CD4-positive, alpha-beta T cell treated with Interleukin-2 at 100 ng/mL for 4 hours (primary cell): ENCODE measurements around the gene GJC3.
"Not testable (repeated sequence)": the region's sequence is repeated elsewhere in the genome, so short reads cannot be mapped to it uniquely, and the experiment has no call there.

Experiments used
- DNase-seq: peaks from one replicate; pipeline ENCODE4 v3.0.0-alpha.2; 2020; ENCODE audit warnings: low spot score

GJC3 gene

GRCh38 chr7:99928994-99929729 is at the start of gene GJC3:
Gene GJC3, minus strand, starts transcription at chr7:99929620. Its CDS starts 0 bp downstream, at chr7:99929620.
- peak; percentile 32 for DNase-seq

GRCh38 chr7:99976626-99977025 is 47.2 kb upstream of the GJC3 start:
- DNase-seq: no peak

- no peak for DNase-seq
Measured at GRCh38 chr7:99975782-99976521, 46.5 kb upstream of the GJC3 start, which contains the start of gene AZGP1. Gene AZGP1, minus strand, starts transcription at chr7:99976031. Its CDS starts 11 bp downstream, at chr7:99976020.

- no peak for DNase-seq
Measured at GRCh38 chr7:99974681-99975080, 45.3 kb upstream of the GJC3 start.

- DNase-seq: not testable (repeated sequence)
Measured at GRCh38 chr7:99973817-99974216, 44.4 kb upstream of the GJC3 start.

- DNase-seq: no peak
Measured at GRCh38 chr7:99971242-99971641, 41.8 kb upstream of the GJC3 start.

- not testable (repeated sequence) for DNase-seq
Measured at GRCh38 chr7:99969813-99970212, 40.4 kb upstream of the GJC3 start.

GRCh38 chr7:99969298-99969697 is 39.9 kb upstream of the GJC3 start:
- DNase-seq: no peak

- DNase-seq: no peak
Measured at GRCh38 chr7:99958564-99959227, 29.3 kb upstream of the GJC3 start.

- no peak for DNase-seq
Measured at GRCh38 chr7:99955247-99955646, 25.8 kb upstream of the GJC3 start.

GRCh38 chr7:99954643-99955042 is 25.2 kb upstream of the GJC3 start:
- not testable (repeated sequence) for DNase-seq

GRCh38 chr7:99953649-99954048 is 24.2 kb upstream of the GJC3 start:
- no peak for DNase-seq

- not testable (repeated sequence) for DNase-seq
Measured at GRCh38 chr7:99952649-99953048, 23.2 kb upstream of the GJC3 start.

GRCh38 chr7:99950819-99951218 is 21.4 kb upstream of the GJC3 start:
- DNase-seq: not testable (repeated sequence)

GRCh38 chr7:99949645-99950228 is 20.3 kb upstream of the GJC3 start:
- peak; percentile 3 for DNase-seq

- no peak for DNase-seq
Measured at GRCh38 chr7:99947608-99948007, 18.2 kb upstream of the GJC3 start.

- no peak for DNase-seq
Measured at GRCh38 chr7:99944497-99945070, 15.2 kb upstream of the GJC3 start.

GRCh38 chr7:99943641-99944496 is 14.4 kb upstream of the GJC3 start:
- DNase-seq: no peak

GRCh38 chr7:99938296-99938695 is 8.9 kb upstream of the GJC3 start:
- DNase-seq: no peak

GRCh38 chr7:99935009-99935408 is 5.6 kb upstream of the GJC3 start:
- not testable (repeated sequence) for DNase-seq

GRCh38 chr7:99930376-99930775 is 956 bp upstream of the GJC3 start:
- no peak for DNase-seq
